NCI-H2227 (cell line): ENCODE data around the gene ZFY.
"Not testable (repeated sequence)": the region's sequence is repeated elsewhere in the genome, so short reads cannot be mapped to it uniquely, and the experiment has no call there.

ENCODE experiments used
- DNase-seq: peaks from one replicate; lab custom pipeline; 2025; ENCODE audit not compliant: unreplicated experiment; lab: John Stamatoyannopoulos, UW

The ZFY gene

DNA sequence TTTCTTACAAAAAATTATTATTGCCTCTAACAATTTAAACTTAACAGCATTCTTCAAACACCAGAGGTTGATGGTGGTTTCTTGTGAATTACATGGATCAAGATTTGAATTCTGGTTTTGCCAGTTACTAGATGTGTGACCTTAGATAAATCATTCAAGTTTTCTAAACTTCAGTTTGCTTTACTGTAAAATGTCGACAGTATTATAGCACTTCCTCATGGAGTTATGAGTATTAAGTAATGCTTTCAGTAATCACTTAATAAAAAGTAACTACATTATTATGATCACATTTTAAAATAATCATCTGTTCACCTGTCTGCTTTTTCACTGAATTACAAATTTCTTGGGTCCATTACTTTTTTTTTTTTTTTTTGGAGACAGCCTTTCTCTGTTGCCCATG, 37.5 kb downstream of the ZFY start:
- no peak for DNase-seq

DNA sequence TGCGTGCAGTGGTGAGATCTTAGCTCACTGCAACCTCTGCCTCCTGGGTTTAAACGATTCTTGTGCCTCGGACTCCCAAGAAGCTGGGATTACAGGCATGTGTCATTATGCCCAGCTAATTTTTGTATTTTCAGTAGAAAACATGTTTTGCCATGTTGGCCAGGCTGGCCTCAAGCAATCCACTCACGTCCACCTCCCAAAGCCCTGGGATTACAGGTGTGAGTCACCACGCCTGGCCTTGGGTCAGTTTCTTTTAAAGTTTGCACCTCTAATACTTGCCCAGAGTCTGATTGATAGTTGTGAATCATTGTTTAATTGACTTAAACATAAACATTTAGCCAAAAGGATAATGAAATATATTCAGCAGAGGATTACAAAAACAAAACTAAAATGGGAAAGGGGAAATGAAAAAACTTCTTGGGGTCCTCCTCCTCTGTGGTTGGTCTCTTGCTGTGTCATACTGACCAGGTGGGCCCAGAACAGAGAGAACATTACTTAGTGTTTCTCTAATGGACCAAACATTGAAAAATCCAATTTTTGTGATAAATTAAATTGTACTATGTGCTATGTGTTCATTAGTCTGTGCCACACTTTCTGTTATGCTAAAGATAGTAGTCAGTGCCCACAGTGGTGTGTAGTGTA, 38.0 kb downstream of the ZFY start:
- no peak for DNase-seq

DNA sequence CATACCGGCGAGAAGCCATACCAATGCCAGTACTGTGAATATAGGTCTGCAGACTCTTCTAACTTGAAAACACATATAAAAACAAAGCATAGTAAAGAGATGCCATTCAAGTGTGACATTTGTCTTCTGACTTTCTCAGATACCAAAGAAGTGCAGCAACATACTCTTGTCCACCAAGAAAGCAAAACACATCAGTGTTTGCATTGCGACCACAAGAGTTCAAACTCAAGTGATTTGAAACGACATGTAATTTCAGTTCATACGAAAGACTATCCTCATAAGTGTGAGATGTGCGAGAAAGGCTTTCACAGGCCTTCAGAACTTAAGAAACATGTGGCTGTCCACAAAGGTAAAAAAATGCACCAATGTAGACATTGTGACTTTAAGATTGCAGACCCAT, 44.1 kb downstream of the ZFY start:
- no peak for DNase-seq

DNA sequence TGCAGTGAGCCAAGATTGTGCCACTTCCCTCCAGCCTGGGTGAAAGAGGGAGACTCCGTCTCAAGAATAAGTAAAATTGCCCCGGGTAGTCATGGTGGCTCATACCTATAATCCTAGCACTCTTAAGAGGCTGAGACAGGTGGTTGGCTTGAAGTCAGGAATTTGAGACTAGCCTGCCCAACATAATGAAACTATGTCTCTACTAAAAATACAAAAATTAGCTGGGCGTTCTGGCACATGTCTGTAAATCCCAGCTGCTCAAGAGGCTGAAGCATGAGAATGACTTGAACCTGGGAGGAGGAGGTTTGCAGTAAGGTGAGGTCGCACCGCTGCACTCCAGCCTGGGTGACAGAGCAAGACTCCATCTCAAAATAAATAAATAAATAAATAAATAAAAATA, 49.3 kb downstream of the ZFY start:
- DNase-seq = no peak

DNA sequence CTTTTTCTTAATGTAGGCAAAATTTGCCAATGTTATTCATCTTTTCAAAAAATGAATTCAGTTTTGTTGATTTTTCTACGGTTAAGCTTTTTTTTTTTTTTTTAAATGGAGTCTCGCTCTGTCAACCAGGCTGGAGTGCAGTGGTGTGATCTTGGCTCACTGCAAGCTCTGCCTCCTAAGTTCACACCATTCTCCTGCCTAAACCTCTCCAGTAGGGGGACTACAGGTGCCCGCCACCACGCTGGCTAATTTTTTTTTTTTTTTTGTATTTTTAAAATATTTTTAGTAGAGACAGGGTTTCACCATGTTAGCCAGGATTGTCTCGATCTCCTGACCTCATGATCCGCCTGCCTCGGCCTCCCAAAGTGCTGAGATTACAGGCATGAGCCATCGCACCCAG, 52.0 kb downstream of the ZFY start:
- not testable (repeated sequence) for DNase-seq

DNA sequence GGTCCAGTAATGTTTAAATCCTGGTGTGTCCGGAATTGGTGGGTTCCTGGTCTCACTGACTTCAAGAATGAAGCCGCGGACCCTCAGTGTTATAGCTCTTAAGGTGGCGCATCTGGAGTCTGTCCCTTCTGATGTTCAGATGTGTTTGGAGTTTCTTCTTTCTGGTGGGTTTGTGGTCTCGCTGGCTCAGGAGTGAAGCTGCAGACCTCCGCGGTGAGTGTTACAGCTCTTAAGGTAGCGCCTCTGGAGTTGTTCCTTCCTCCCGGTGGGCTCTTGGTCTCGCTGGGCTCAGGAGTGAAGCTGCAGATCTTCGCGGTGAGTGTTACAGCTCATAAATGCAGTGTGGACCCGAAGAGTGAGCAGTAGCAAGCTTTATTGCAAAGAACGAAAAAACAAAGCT, 62.2 kb downstream of the ZFY start:
- not testable (repeated sequence) for DNase-seq

DNA sequence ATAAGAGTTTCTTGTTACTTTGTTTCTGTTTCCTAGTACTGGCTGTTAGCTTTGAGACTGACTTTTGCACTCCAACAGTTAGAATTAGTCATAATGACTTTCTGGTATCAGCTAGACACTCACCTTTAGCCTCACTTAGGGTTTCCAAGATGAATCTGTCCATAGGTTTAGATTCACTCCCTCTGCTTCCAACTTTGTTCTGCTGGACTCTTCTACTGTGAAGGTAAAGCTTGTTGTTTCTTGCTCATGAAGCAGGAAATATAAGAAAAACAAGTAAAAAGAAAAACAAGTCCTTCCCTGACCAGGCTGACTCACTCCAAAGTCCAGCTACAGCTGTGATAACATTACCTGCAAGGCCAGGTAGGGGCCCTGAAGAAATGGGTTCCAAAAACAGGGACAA, 67.0 kb downstream of the ZFY start:
- DNase-seq = no peak

DNA sequence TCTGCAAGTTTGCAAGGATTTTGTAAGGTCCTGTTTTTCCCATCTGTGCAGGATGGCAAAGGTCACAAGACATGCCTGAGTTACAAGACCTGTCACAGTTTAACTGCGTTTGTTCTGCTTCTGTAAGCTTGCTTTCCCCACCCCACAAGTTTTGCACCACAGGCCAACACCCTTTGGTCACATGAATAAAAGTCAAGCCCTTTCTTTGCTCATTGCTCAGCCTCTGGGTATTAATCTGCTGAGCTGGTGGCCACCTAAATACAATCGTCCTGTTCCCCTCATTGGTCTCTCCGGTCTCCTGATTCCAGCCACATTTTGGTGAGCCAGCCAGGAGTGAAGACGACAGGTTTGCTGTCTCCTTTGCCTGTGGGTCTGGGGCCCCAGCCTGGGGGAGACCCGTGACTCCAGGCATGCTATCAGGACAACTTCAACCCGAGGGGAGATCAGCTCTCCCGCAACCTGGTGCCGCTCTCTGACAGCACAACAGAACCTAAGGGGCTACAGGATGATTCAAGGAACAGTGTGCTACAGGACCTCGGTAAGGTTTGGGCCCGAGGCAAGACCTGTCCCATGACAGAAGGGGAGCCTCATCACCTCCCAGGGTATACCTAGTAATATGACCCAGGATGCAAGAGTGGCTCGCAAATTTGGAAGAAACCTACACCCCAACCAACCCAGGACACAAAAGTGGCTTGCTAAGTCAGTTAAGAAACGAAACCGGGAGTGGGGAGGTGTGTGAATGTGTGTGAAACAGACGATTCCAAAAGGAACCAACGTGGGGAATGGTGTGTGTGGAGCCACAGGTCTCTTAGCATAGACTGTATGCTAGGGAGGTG, 67.7 kb downstream of the ZFY start:
- no peak for DNase-seq

DNA sequence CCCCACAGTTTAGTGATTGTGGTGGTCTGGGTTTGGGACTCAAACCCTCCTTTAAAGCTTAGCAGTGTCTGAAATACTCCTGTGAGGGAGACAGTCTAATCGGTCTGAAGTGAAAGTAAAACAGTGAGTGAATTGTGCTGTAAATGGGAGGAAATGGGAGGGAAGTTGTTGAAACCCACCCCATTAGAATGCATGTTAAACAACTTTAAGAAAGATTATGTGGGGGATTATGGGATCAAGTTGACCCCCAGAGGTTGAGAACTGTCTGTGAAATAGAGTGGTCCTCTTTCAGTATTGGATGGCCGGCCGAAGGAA, 68.3 kb downstream of the ZFY start:
- no peak for DNase-seq

DNA sequence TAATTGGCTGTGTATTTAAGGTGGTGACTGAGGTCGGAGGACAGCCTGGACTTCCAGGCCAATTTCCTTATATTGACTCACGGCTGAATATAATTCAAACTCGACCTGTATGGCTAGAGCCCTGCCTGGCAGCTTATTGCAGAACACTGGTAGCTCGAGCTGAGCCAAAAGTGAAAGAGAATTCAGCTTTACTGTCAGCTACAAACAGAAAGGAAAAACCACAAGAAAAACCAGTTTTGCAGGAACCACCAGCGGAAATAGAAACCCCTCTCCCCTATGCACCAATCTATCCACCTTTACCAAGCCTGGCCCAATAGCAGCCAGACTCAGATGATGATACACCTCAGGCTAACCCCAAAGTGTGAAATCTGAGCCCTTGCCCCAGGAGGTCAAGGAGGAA, 68.7 kb downstream of the ZFY start:
- no peak for DNase-seq

DNA sequence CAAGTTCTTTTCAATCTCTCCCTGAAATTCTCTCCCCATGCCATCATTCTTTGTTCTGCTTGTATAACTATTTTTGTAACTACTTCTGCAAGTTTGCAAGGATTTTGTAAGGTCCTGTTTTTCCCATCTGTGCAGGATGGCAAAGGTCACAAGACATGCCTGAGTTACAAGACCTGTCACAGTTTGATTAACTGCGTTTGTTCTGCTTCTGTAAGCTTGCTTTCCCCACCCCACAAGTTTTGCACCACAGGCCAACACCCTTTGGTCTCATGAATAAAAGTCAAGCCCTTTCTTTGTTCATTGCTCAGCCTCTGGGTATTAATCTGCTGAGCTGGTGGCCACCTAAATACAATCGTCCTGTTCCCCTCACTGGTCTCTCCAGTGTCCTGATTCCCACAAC, 70.8 kb downstream of the ZFY start:
- not testable (repeated sequence) for DNase-seq

DNA sequence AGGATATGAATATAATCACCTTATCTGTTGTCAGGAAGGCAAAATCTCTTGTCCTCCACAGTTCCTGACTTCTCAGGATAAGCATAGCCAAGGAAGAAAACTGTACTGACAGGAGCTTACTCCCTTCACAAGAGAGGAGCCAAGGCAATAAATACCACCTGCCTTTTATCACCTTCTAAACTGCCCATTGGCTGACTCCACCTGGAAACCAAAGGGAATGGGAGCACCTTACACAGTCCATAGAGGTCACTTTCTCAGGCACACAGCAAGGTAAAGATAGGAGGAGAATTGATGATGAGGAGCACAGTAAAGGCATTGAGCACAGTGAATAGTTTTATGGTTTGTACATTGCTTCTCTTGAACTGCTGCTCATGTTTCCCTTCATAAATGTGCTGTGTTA, 72.8 kb downstream of the ZFY start:
- DNase-seq = no peak

DNA sequence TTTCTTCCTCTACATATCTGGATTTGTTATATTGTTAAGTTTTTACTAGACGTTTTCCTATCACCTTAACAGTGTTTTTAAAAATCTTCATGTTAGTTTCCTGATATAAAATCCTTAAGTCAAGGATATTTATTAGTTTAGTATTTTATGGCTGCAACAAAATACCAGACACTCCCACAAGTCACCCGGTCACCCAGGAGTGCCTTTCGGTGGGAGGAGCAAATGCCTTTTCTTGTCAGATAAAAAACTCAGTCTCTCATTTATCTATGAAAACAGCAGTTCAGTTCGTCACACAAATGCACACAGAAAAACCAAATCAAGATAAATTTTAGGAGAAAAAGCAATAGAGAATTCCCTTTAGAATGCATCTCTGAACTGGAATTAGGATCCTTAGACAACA, 77.0 kb downstream of the ZFY start:
- DNase-seq = no peak

DNA sequence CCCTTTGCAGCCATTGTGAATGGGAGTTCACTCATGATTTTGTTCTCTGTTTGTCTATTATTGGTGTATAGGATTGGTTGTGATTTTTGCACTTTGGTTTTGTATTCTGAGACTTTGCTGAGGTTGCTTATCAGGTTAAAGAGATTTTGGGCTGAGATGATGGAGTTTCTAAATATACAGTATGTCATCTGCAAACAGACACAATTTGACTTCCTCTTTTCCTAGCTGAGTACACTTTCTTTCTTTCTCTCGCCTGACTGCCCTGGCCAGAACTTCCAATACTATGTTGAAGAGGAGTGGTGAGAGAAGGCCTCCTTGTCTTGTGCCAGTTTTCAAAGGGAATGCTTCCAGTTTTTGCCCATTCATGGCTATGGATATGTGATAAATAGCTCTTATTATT, 81.4 kb downstream of the ZFY start:
- DNase-seq = no peak

DNA sequence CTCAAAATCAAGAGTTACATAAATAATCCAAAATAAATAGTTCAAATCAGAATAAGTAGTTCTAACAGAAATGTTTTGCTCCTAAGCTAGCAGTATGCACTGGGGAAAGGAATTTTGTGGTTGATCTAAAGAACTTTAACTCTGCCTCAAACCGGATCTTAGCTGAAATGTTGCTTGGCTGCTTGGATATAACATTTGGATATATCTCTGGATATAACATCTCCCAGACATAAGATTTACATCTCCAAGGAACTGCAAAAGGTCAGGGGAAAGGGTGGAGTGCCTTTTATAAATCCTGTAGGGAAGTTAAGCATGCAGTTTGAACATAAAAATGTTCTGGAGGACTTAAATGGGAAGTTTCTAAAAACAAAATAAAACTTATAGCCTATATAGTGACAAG, 83.4 kb downstream of the ZFY start:
- no peak for DNase-seq

DNA sequence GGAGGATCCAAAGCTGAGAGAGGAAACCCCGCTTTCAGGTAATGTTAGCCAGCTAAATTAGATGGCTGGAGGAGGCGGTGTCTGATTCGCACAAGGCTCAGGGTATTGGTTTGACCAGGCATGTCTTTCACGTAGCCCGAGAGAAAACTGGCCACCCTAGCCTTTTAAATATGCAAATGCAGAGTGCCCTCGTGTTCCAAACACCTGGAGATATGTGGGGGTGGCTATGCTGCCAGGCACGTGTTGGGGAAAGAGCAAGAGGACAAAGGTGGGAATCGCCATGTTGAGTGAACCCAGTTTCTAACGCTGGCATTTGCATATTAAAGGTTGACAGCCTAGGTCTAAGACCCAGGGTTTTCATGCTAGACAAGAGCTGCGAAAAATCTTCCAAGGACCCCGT, 84.4 kb downstream of the ZFY start:
- DNase-seq = no peak

DNA sequence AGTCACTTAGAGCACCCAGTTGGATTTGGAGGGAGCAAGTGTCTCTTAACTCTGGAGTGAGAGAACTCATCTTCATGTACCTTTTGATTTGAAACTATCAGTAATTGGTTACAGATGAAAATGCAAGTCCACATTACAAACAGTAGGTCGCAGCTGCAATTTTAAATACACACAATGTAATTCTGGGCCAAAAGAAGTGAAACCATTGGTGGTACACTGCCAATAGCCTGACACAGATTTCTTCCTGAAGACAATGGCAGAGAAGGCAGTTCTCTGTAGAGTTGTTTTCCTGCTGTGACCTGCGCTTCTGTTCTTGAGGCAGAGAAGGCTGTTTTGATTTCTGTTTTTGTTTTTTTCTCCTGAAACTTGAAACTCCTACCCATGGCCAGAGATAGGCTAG, 86.0 kb downstream of the ZFY start:
- DNase-seq = no peak

DNA sequence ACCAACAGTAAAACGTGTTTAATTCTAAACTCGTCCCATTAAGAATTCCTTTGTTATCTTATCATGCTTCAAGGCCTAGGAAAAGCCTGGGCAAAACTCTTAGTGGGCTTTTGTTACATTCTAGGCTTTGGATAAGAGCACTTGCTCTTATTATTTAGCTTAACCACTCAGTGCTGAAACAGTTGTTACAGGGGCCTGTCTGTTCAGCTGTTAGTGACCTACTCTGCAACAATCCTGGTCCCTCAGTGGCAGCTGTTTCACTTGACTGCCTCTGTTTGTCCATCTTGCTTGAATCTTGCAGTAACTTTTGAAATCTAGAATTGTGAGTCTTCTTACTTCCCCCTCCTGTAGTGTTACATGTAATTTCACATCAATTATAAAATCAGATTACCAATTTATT, 88.4 kb downstream of the ZFY start:
- DNase-seq = no peak

DNA sequence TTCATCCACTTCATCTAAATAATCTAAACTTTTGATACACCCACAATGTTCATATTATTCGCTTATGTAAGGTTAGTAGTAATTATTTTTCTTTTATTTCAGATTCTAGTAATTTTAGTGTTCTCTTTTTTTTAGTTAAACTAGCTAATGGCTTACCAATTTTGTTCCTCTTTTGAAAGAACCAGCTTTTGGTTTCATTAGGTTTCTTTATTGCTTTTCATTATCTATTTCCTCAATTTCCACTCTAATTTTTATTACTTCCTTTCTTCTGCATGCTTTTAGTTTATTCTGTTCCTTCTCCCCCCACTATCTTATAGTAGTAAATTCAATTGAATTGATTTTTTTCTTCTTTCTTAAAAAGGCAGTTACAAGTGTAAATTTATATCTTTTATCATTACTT, 90.2 kb downstream of the ZFY start:
- DNase-seq = no peak
